OCI-LY1 (cell line): Measurements from ENCODE around the gene FMNL3.
A peak's percentile ranks its signal among the peaks of the same experiment; 100 is the strongest.

Experiments used
- H2AFZ ChIP-seq: fragments of 200-600 bp; sonication (generic), shearing (Covaris generic); 2 replicates; pipeline ENCODE4 v1.6.0; 2014; ENCODE audit warnings: antibody characterized with exemption, mild to moderate bottlenecking, low read length
- H3F3A ChIP-seq: fragments of 200-600 bp; sonication (generic), shearing (Covaris generic); 2 replicates; pipeline ENCODE4 v1.6.0; 2014; ENCODE audit warnings: mild to moderate bottlenecking, antibody characterized with exemption, low read length, moderate library complexity; ENCODE audit not compliant: insufficient read depth
- H3K27ac ChIP-seq: fragments of 200-600 bp; sonication (generic); 2 replicates; pipeline ENCODE4 v1.5.1; 2014; ENCODE audit warnings: low read length, mixed run types, mild to moderate bottlenecking, low read depth; ENCODE audit not compliant: poor library complexity, severe bottlenecking
- H3K27me3 ChIP-seq: fragments of 200-600 bp; sonication (generic); 2 replicates; pipeline ENCODE4 v1.6.0; 2014; ENCODE audit warnings: antibody characterized with exemption, mild to moderate bottlenecking, low read length, moderate library complexity; ENCODE audit not compliant: insufficient read depth
- H3K36me3 ChIP-seq: fragments of 200-600 bp; sonication (generic); 2 replicates; pipeline ENCODE4 v1.6.1; 2014; ENCODE audit warnings: mild to moderate bottlenecking, antibody characterized with exemption, low read length, moderate library complexity, mixed read lengths; ENCODE audit not compliant: insufficient read depth
- H3K4me1 ChIP-seq: fragments of 200-600 bp; sonication (generic); 2 replicates; pipeline ENCODE4 v1.5.1; 2014; ENCODE audit warnings: mild to moderate bottlenecking, low read length, moderate library complexity; ENCODE audit not compliant: insufficient read depth, severe bottlenecking
- H3K4me2 ChIP-seq: fragments of 200-600 bp; sonication (generic), shearing (Covaris generic); 2 replicates; pipeline ENCODE4 v1.6.1; 2014; ENCODE audit warnings: low read length
- H3K4me3 ChIP-seq: fragments of 200-600 bp; sonication (generic); 2 replicates; pipeline ENCODE4 v1.5.1; 2014; ENCODE audit warnings: low read length, low read depth, mild to moderate bottlenecking, mixed read lengths; ENCODE audit not compliant: poor library complexity, severe bottlenecking
- H3K79me2 ChIP-seq: fragments of 200-600 bp; shearing (Covaris generic); 2 replicates; pipeline ENCODE4 v1.6.1; 2016; ENCODE audit warnings: mixed run types, low read length, mixed read lengths; ENCODE audit not compliant: insufficient read depth
- H3K9ac ChIP-seq: fragments of 200-600 bp; sonication (generic), shearing (Covaris generic); 2 replicates; pipeline ENCODE4 v1.6.1; 2014; ENCODE audit warnings: mild to moderate bottlenecking, low read length, mixed read lengths
- H3K9me2 ChIP-seq: fragments of 200-600 bp; sonication (generic), shearing (Covaris generic); 2 replicates; pipeline ENCODE4 v1.6.1; 2014; ENCODE audit warnings: low read depth, mild to moderate bottlenecking, low read length, mixed read lengths
- H3K9me3 ChIP-seq: fragments of 200-600 bp; shearing (Covaris generic); 2 replicates; pipeline ENCODE4 v1.6.1; 2014; ENCODE audit warnings: low read length, mixed read lengths
- H4K20me1 ChIP-seq: fragments of 200-600 bp; sonication (generic), shearing (Covaris generic); 2 replicates; pipeline ENCODE4 v1.6.0; 2016; ENCODE audit warnings: mild to moderate bottlenecking, low read length; ENCODE audit not compliant: insufficient read depth
- EZH2 ChIP-seq: fragments of 200-600 bp; sonication (generic), shearing (Covaris generic); IDR thresholded peaks from 2 replicates; pipeline ENCODE4 v1.8.0; 2017; ENCODE audit warnings: borderline replicate concordance, mixed run types, mild to moderate bottlenecking, antibody characterized with exemption, low read length, moderate library complexity, mixed read lengths
- TF ChIP-seq, protein P1 (sequence below): fragments of 200-600 bp; sonication (generic), shearing (Covaris generic); IDR thresholded peaks from 2 replicates; pipeline ENCODE4 v1.5.1; 2017; ENCODE audit warnings: mild to moderate bottlenecking, antibody characterized with exemption, low read length, moderate library complexity, mixed read lengths

Gene FMNL3

DNA sequence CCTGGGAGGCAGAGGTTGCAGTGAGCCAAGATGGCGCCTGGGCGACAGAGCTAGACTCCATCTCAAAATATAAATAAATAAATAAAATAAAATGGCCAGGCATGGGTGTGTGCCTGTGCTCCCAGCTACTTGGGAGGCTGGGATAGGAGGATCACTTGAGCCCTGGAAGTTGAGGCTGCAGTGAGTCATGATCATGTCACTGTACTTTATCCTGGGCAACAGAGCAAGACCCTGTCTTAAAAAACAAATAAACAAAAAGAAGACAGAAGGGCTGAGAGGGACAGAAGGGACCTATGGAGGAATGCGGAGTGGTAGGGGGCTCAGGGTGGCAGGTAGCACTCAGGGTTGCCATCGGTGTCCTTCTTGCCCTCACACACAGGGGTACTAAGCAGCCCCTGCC is 43.0 kb downstream of the FMNL3 start:
- Histone ChIP-seq H3K4me2 (no peak overlapping the region), H3K4me3 (no peak overlapping the region), H3K9me2 (no peaks in the 10 kb centered on the region), H3K4me1 (peaks cover 39% of the 10 kb centered on the region), H3K27ac (no peak overlapping the region), H4K20me1 (no peaks in the 10 kb centered on the region), H3K27me3 (no peaks in the 10 kb centered on the region), H3K36me3 (no peaks in the 10 kb centered on the region), H3K9ac (no peak overlapping the region), H2AFZ (no peak overlapping the region), H3K79me2 (no peaks in the 10 kb centered on the region), H3K9me3 (no peaks in the 10 kb centered on the region), H3F3A (no peaks in the 10 kb centered on the region)
- TF ChIP-seq EZH2 = no peak
- TF ChIP-seq, protein P1, sequence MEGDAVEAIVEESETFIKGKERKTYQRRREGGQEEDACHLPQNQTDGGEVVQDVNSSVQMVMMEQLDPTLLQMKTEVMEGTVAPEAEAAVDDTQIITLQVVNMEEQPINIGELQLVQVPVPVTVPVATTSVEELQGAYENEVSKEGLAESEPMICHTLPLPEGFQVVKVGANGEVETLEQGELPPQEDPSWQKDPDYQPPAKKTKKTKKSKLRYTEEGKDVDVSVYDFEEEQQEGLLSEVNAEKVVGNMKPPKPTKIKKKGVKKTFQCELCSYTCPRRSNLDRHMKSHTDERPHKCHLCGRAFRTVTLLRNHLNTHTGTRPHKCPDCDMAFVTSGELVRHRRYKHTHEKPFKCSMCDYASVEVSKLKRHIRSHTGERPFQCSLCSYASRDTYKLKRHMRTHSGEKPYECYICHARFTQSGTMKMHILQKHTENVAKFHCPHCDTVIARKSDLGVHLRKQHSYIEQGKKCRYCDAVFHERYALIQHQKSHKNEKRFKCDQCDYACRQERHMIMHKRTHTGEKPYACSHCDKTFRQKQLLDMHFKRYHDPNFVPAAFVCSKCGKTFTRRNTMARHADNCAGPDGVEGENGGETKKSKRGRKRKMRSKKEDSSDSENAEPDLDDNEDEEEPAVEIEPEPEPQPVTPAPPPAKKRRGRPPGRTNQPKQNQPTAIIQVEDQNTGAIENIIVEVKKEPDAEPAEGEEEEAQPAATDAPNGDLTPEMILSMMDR = no peak

DNA sequence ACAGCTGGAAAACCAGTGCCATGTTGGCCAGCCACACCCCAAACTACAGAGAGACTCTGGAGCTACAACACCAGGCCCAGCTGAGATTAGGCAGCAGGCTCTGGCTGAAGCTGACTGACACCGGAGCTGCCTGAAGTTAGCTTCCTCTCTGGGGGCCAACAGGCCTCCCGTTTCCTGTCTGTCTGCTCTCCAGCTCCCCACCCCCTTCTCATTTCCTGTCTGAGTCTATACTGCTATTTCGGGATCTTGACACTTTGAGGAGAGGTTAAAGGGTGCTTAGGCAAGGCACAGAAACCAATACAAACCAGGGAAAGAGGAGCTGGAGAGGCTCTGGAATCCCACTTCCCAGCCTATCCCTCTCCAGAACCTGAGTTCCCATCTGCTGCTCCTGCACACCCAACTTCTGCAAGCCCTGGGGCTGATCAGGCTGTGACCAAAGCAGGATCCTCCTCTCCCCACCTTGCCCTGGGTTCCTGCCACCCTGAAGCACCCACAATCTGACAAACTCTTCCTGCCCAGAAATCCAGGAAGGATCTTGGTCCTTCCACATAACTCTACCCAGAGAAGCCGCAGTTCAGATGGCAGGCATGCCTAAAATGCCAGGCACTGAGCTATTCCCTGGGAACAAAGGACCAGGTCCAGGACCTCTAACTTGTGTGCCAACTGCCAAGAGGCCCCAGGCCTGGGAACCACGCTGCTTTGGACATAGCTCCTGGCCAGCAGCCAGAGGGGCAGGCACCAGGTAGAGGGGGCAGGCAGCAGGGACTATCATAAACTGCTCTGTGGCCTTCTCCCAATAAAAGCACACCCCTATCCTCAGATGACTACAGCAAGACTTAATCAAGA is 44.0 kb downstream of the FMNL3 start:
- H3K79me2 ChIP-seq = no peaks in the 10 kb centered on the region
- no peaks in the 10 kb centered on the region for H3K9me3 ChIP-seq
- H3K4me2 ChIP-seq = peak overlapping the region; percentile 53
- H3K9me2 ChIP-seq = no peaks in the 10 kb centered on the region
- TF ChIP-seq, protein P1 = no peak
- TF ChIP-seq EZH2 = no peak
- H3K9ac ChIP-seq = peak overlapping the region; percentile 24; the same call in 1 of the 2 replicates
- H3K36me3 ChIP-seq = no peaks in the 10 kb centered on the region
- H3K27me3 ChIP-seq = no peaks in the 10 kb centered on the region
- H2AFZ ChIP-seq = no peak overlapping the region
- peaks cover 39% of the 10 kb centered on the region for H3K4me1 ChIP-seq
- H4K20me1 ChIP-seq = no peaks in the 10 kb centered on the region
- peak overlapping the region; percentile 14 for H3K4me3 ChIP-seq
- H3K27ac ChIP-seq = peak overlapping the region; percentile 34
- no peaks in the 10 kb centered on the region for H3F3A ChIP-seq

DNA sequence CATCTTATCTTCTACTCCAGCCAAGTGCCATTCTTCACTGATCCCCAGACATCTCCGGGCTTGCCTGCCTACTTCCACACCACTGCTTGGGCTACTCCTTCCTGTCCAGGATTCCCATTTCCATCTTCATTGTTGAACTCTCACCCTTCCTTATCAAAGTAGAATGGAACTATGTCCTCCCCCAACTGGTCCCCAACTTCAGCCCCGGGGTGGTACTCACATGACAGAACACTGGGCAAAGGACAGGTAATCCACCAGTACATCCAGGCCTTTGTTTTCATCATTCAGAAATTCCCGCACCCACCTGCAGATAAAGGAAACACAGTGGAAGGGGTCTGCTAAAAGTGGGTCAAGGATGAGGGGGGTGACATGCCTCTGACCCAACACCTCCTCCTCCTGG is 45.5 kb downstream of the FMNL3 start:
- Histone ChIP-seq H3K4me2 (no peak overlapping the region), H2AFZ (no peak overlapping the region), H3K4me3 (no peak overlapping the region), H3F3A (no peaks in the 10 kb centered on the region), H3K27ac (no peak overlapping the region), H3K79me2 (no peaks in the 10 kb centered on the region), H3K9me3 (no peaks in the 10 kb centered on the region), H4K20me1 (no peaks in the 10 kb centered on the region), H3K9me2 (no peaks in the 10 kb centered on the region), H3K4me1 (peaks cover 39% of the 10 kb centered on the region), H3K36me3 (no peaks in the 10 kb centered on the region), H3K27me3 (no peaks in the 10 kb centered on the region), H3K9ac (no peak overlapping the region)
- no peak for TF ChIP-seq EZH2
- TF ChIP-seq, protein P1 = no peak
